HepG2 (cell line): ENCODE results near the gene GHRHR. TPM values are rescaled to one million over a fixed set of nuclear protein-coding genes. Genes with fewer than 3 reads are reported as not detected.

Source experiments
- ATAC-seq: fragments of 200-7000 bp; cut with Tn5 transposase; 3 replicates; pipeline ENCODE4 v1.9.1; 2020; ENCODE audit warnings: mild to moderate bottlenecking, moderate library complexity
- BruUV-seq: library from RNA; stranded (reverse); fragments of 400-500 nt; replicated peaks from 2 replicates; lab custom pipeline; 2021; lab: Mats Ljungman, UMichigan
- CTCF ChIA-PET: fragments of 300-600 bp; formaldehyde crosslinking; extraction: SDS; loops from one replicate; lab custom pipeline; 2021; ENCODE audit warnings: low total read pairs, inconsistent platforms, low intra/inter-chr PET ratio; lab: Yijun Ruan, JAX
- POLR2A ChIA-PET: fragments of 350-600 bp; sonication (Branson Sonifier 250); formaldehyde crosslinking; loops from one replicate; lab custom pipeline; 2020; ENCODE audit warnings: antibody characterized with exemption, inconsistent platforms; lab: Yijun Ruan, JAX
- DNase-seq: peaks from one replicate; pipeline ENCODE4 v3.0.0-alpha.2; 2015; ENCODE audit warnings: low spot score
- FAIRE-seq: peaks from 3 replicates; lab custom pipeline; 2011; peaks lifted over from hg19 to GRCh38; lab: Jason Lieb, UNC
- H2AFZ ChIP-seq: one replicate; pipeline ENCODE4 v1.6.1; 2011; ENCODE audit warnings: low read length, inconsistent platforms
- H3K27ac ChIP-seq: fragments of 300-600 bp; 3 replicates; pipeline ENCODE4 v1.8.0; 2011; ENCODE audit warnings: mixed run types, mild to moderate bottlenecking, mixed read lengths, low read length, inconsistent platforms; ENCODE audit not compliant: insufficient read depth; ENCODE audit errors: extremely low read length
- H3K27me3 ChIP-seq, 2 experiments: fragments of 200-600 bp in 1 of 2; 2 replicates in 1 of 2; 3 replicates in 1 of 2; pipeline versions ENCODE4 v1.6.0 to v1.8.0; 2011; ENCODE audit warnings: low read length in 2 of 2, mild to moderate bottlenecking in 2 of 2, moderate library complexity in 2 of 2, inconsistent platforms in 1 of 2; ENCODE audit not compliant: insufficient read depth in 2 of 2, control insufficient read depth in 1 of 2
- H3K36me3 ChIP-seq, 2 experiments: fragments of 200-600 bp in 1 of 2; replicated peaks in 1 of 2; 2 replicates in 1 of 2; 3 replicates in 1 of 2; pipeline versions ENCODE4 v1.5.1 to v1.8.0; 2011; ENCODE audit warnings: low read length in 2 of 2, inconsistent platforms in 1 of 2; ENCODE audit not compliant: insufficient read depth in 2 of 2, control insufficient read depth in 1 of 2
- H3K4me1 ChIP-seq: 2 replicates; pipeline ENCODE4 v1.5.1; 2012; ENCODE audit warnings: low read length, inconsistent platforms; ENCODE audit not compliant: insufficient read depth
- H3K4me2 ChIP-seq: 2 replicates; pipeline ENCODE4 v1.6.0; 2011; ENCODE audit warnings: low read depth, low read length, inconsistent platforms
- H3K4me3 ChIP-seq, 3 experiments: fragments of 200-600 bp in 1 of 3; sonication (generic), shearing (Covaris generic) in 1 of 3; replicated peaks in 1 of 3; 2 replicates each; pipeline ENCODE4 v1.5.1; 2011 to 2016; ENCODE audit warnings: low read length in 3 of 3, inconsistent platforms in 2 of 3, low read depth in 2 of 3, mild to moderate bottlenecking in 2 of 3, control low read depth in 1 of 3, mixed read lengths in 1 of 3; ENCODE audit not compliant: insufficient read depth in 1 of 3
- H3K79me2 ChIP-seq: one replicate; pipeline ENCODE4 v1.6.1; 2011; ENCODE audit warnings: low read length, inconsistent platforms; ENCODE audit not compliant: insufficient read depth
- H3K9ac ChIP-seq: 2 replicates; pipeline ENCODE4 v1.6.0; 2011; ENCODE audit warnings: mild to moderate bottlenecking, low read depth, low read length, inconsistent platforms; ENCODE audit not compliant: insufficient read depth
- H3K9me3 ChIP-seq: 2 replicates; pipeline ENCODE4 v1.5.1; 2012; ENCODE audit warnings: mild to moderate bottlenecking, low read length
- H4K20me1 ChIP-seq: 2 replicates; pipeline ENCODE4 v1.6.0; 2011; ENCODE audit warnings: inconsistent platforms, mild to moderate bottlenecking, low read length, moderate library complexity; ENCODE audit not compliant: insufficient read depth
- EHMT2 ChIP-seq: fragments of 200-600 bp; sonication (generic); IDR thresholded peaks from 2 replicates; pipeline ENCODE4 v1.7.0; 2017; ENCODE audit warnings: antibody characterized with exemption, low read depth, low read length, borderline replicate concordance
- ELF4 ChIP-seq: sonication (generic); formaldehyde crosslinking; IDR thresholded peaks from 2 replicates; pipeline ENCODE4 v1.5.0; 2020; ENCODE audit warnings: missing genetic modification reagents, mild to moderate bottlenecking, moderate library complexity, borderline replicate concordance
- MAFF ChIP-seq: IDR thresholded peaks from 2 replicates; pipeline ENCODE4 v1.6.1; 2011; ENCODE audit warnings: low read depth, low read length, improper control_type of control experiment
- MAFK ChIP-seq, 2 experiments: IDR thresholded peaks in 1 of 2; conservative IDR thresholded peaks in 1 of 2; 2 replicates each; pipeline ENCODE4 v1.6.1; 2011; ENCODE audit warnings: improper control_type of control experiment in 2 of 2, low read length in 2 of 2
- MNT ChIP-seq: fragments of 450-650 bp; IDR thresholded peaks from 2 replicates; pipeline ENCODE4 v1.6.1; 2016
- RNF219 ChIP-seq: sonication (generic); formaldehyde crosslinking; IDR thresholded peaks from 2 replicates; pipeline ENCODE4 v1.5.0; 2020; ENCODE audit warnings: mild to moderate bottlenecking, missing genetic modification reagents
- ZNF567 ChIP-seq: sonication (generic); formaldehyde crosslinking; IDR thresholded peaks from 2 replicates; pipeline ENCODE4 v1.8.1; 2023; ENCODE audit warnings: mild to moderate bottlenecking, missing genetic modification reagents, borderline replicate concordance
- ZNF792 ChIP-seq: IDR thresholded peaks from 2 replicates; pipeline ENCODE4 v1.6.1; 2016
- WGBS: methylation state at CpG from one replicate; pipeline ENCODE4 v1.1.6; 2017; ENCODE audit warnings: low lambda C conversion rate; 5-methylcytosine and 5-hydroxymethylcytosine counted together
- in situ Hi-C: cut with HindIII; loops from 2 replicates; pipeline ENCODE4 v1.10.0; 2017; ENCODE audit warnings: low pct_unique_long_range_greater_than_20kb; ENCODE audit not compliant: extremely low pct_ligation_motif_present
- intact Hi-C: fragments of 100-400 bp; cut with micrococcal nuclease; formaldehyde crosslinking; loops from one replicate; pipeline ENCODE4 v1.10.0; 2022; ENCODE audit not compliant: unreplicated experiment
- polyA plus RNA-seq, 8 experiments: library from polyadenylated mRNA; depleted of rRNA in 3 of 8; stranded (reverse) in 7 of 8; unstranded in 1 of 8; fragments of >200 nt; fragmentation: Illumina TruSeq in 4 of 8; extraction: Trizol in 4 of 8; gene quantifications; 2 replicates each; pipeline versions ENCODE4 v1.2.1 to v1.2.3, GENCODE V29; 2011 to 2016; ENCODE audit warnings: low read depth in 4 of 8, missing spikeins in 1 of 8, mixed read lengths in 1 of 8; ENCODE audit not compliant: insufficient read depth in 1 of 8
- total RNA-seq, 5 experiments: library from RNA; depleted of rRNA; stranded (reverse); fragments of >200 nt; fragmentation: Illumina TruSeq; extraction: Trizol; gene quantifications; 2 replicates each; pipeline ENCODE4 v1.2.3, GENCODE V29; 2016; ENCODE audit warnings: low read depth in 1 of 5

Gene GHRHR
- total and polyA plus RNA-seq, 2 of the 13 experiments (the other 11 are each of a cell fraction or from before 2014, with no cell fraction given): not detected

- H2AFZ ChIP-seq: no peak overlapping the region
- H3K9me3 ChIP-seq: no peaks in the 10 kb centered on the region
- ATAC-seq: no peak
- intact Hi-C loops (no loop called here), in situ Hi-C loops (no loop called here)
- H3K4me1 ChIP-seq: no peaks in the 10 kb centered on the region
- no peak overlapping the region for H3K4me3 ChIP-seq
- no peaks in the 10 kb centered on the region for H3K79me2 ChIP-seq
- WGBS: 36% methylated on average over 3 of the region's 7 CpGs
- ChIA-PET CTCF (no interaction called here), POLR2A (no interaction called here)
- TF ChIP-seq MAFF (peak; percentile 70), ZNF792 (CRISPR knock-in tag) (no peak), MAFK (conservative IDR thresholded peaks at IDR 0.05 in 1 of 2, IDR thresholded peaks at IDR 0.05 in 1 of 2; ENCODE audit: low read length in 2 of 2) (peak; percentile 63 to 82; a peak in 3 of 4 replicates)
- no peaks in the 10 kb centered on the region for H3K36me3 ChIP-seq
- FAIRE-seq: no peak
- no peak overlapping the region for H3K9ac ChIP-seq
- no peak overlapping the region for H3K4me2 ChIP-seq
- no peak for DNase-seq
- peaks cover 5 to 10% of the 10 kb centered on the region in 2 experiments; a peak in 2 of 5 replicates for H3K27me3 ChIP-seq
- H4K20me1 ChIP-seq: no peaks in the 10 kb centered on the region
- H3K27ac ChIP-seq: no peak overlapping the region
- no TSS peak for BruUV-seq
Observed at GRCh38 chr7:30916767-30917166, 47.0 kb upstream of the GHRHR start.

- no peak for ATAC-seq
- H3K4me3 ChIP-seq: no peak overlapping the region
- DNase-seq: no peak
- TF ChIP-seq ZNF567 (CRISPR knock-in tag): no peak
- peak; percentile 80 for TF ChIP-seq MNT
- TF ChIP-seq ELF4 (CRISPR knock-in tag): no peak
- TF ChIP-seq EHMT2: no peak
- TF ChIP-seq RNF219: no peak
- TF ChIP-seq, all 625 proteins: peak for 1
- Histone ChIP-seq H3K27me3 (peaks cover 5 to 10% of the 10 kb centered on the region in 2 experiments; a peak in 2 of 5 replicates), H3K36me3 (no peaks in the 10 kb centered on the region), H3K4me1 (no peaks in the 10 kb centered on the region), H4K20me1 (no peaks in the 10 kb centered on the region), H3K9ac (no peak overlapping the region), H2AFZ (no peak overlapping the region), H3K4me2 (no peak overlapping the region), H3K9me3 (no peaks in the 10 kb centered on the region), H3K27ac (no peak overlapping the region), H3K79me2 (no peaks in the 10 kb centered on the region)
- in situ Hi-C loops (no loop called here), intact Hi-C loops (no loop called here)
- WGBS: 6% methylated on average over 4 of the region's 4 CpGs
- ChIA-PET CTCF (no interaction called here), POLR2A (no interaction called here)
- no peak for FAIRE-seq
- BruUV-seq: no TSS peak
Observed at GRCh38 chr7:30917216-30917893, 46.4 kb upstream of the GHRHR start.
